ENCODE data around the gene C19orf53.

GRCh38 chr19:13742756-13743155 is 31.5 kb upstream of the C19orf53 start:
- TF ChIP-seq CTCF (IDR thresholded peaks at IDR 0.05) = no peak
- no peak for TF ChIP-seq POLR2A (IDR thresholded peaks at IDR 0.05)
